Activated B cell treated with CpG ODN at 0.5 μM for 24 hours (primary cell): ENCODE data around the gene MBNL2. TPM values are rescaled to one million over a fixed set of nuclear protein-coding genes. Genes with fewer than 3 reads are reported as not detected.
"Not testable (repeated sequence)": the region's sequence is repeated elsewhere in the genome, so short reads cannot be mapped to it uniquely, and the experiment has no call there.

Experiments used
- ATAC-seq: fragments of 200-7000 bp; cut with Tn5 transposase; one replicate; pipeline ENCODE4 v1.10.0; 2021; ENCODE audit warnings: low read depth, mild to moderate bottlenecking, moderate library complexity
- CTCF ChIA-PET: fragments of 350-600 bp; sonication (Branson Sonifier 250); formaldehyde crosslinking; loops from one replicate; lab custom pipeline; 2021; ENCODE audit warnings: antibody characterized with exemption; lab: Charles Lee
- POLR2A ChIA-PET: fragments of 350-600 bp; sonication (Branson Sonifier 250); formaldehyde crosslinking; loops from one replicate; lab custom pipeline; 2021; ENCODE audit warnings: antibody characterized with exemption; lab: Charles Lee
- DNase-seq: peaks from one replicate; pipeline ENCODE4 v3.0.0; 2022
- H3K27ac Mint-ChIP-seq: one replicate; pipeline ENCODE4 v1.8.0; 2020; ENCODE audit warnings: mixed read lengths
- H3K27me3 Mint-ChIP-seq: one replicate; pipeline ENCODE4 v1.8.0; 2021; ENCODE audit warnings: mixed read lengths
- H3K36me3 Mint-ChIP-seq: one replicate; pipeline ENCODE4 v1.8.0; 2021; ENCODE audit warnings: low read depth, mixed read lengths
- H3K4me1 Mint-ChIP-seq: one replicate; pipeline ENCODE4 v1.8.0; 2021; ENCODE audit warnings: mixed read lengths
- H3K4me3 Mint-ChIP-seq: one replicate; pipeline ENCODE4 v1.8.0; 2020; ENCODE audit warnings: mild to moderate bottlenecking, mixed read lengths
- H3K9me3 Mint-ChIP-seq: one replicate; pipeline ENCODE4 v1.8.0; 2020; ENCODE audit warnings: mixed read lengths
- intact Hi-C: fragments of 100-400 bp; cut with micrococcal nuclease; formaldehyde crosslinking; loops from one replicate; pipeline ENCODE4 v1.15.1; 2024
- total RNA-seq: library from RNA; stranded (reverse); gene quantifications from 2 replicates; pipeline ENCODE4 v1.2.3, GENCODE V29; 2022
- TF ChIP-seq, protein P1 (sequence below): fragments of 200-600 bp; IDR thresholded peaks from one replicate; pipeline ENCODE4 v1.8.0; 2022; ENCODE audit warnings: antibody characterized with exemption, mild to moderate bottlenecking

MBNL2 gene
- total RNA-seq, 1 donor from 2014 or later, result 18.8 TPM

DNA sequence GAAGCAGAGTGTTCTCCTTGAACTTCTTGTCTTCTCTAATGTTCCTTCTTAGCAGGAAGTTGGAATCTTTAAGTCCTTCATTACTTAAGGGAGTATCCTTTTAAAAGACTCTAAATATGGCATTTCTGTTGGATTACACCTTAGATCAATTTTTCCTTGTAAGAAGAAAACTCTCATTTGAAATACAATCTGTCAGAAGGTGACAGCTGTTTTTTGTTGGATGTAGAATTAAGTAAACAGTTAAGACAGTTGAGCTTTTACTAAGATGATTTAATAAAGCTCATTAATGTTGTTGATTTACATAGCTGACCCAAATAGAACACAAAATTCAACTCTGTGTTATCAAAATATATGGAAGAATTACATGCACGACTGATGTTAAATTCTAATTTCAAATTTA, 16.7 kb upstream of the MBNL2 start:
- peaks cover 18% of the 10 kb centered on the region for H3K27me3 Mint-ChIP-seq
- CTCF ChIA-PET, result no interaction called here

DNA sequence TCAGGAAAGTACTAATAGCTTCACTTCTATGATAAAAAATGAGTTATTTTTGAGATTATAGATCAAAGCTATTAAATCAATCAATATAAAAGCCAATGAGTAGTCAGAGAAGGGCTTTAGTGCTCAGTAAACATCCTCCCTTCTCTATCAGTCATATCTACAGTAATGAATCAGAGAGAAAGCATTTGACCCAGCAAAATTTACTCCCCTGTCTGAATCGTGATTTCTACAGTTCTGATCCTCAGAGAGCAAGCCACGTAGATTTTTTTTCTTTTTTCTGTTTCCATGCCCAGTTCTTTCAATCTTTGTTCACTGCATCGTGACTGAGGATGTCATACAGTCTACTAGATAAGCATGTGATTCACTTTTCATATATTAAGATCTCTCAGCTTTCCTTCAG, 16.2 kb upstream of the MBNL2 start:
- DNase-seq (no peak), ATAC-seq (no peak)
- no peaks in the 10 kb centered on the region for H3K36me3 Mint-ChIP-seq
- H3K4me3 Mint-ChIP-seq, result no peak overlapping the region
- TF ChIP-seq, protein P1, sequence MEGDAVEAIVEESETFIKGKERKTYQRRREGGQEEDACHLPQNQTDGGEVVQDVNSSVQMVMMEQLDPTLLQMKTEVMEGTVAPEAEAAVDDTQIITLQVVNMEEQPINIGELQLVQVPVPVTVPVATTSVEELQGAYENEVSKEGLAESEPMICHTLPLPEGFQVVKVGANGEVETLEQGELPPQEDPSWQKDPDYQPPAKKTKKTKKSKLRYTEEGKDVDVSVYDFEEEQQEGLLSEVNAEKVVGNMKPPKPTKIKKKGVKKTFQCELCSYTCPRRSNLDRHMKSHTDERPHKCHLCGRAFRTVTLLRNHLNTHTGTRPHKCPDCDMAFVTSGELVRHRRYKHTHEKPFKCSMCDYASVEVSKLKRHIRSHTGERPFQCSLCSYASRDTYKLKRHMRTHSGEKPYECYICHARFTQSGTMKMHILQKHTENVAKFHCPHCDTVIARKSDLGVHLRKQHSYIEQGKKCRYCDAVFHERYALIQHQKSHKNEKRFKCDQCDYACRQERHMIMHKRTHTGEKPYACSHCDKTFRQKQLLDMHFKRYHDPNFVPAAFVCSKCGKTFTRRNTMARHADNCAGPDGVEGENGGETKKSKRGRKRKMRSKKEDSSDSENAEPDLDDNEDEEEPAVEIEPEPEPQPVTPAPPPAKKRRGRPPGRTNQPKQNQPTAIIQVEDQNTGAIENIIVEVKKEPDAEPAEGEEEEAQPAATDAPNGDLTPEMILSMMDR, result no peak
- H3K9me3 Mint-ChIP-seq, result peaks cover 5% of the 10 kb centered on the region
- H3K27me3 Mint-ChIP-seq, result peaks cover 21% of the 10 kb centered on the region
- no peak overlapping the region for H3K27ac Mint-ChIP-seq
- CTCF ChIA-PET, result no interaction called here
- POLR2A ChIA-PET, result no interaction called here
- intact Hi-C loops, result no loop called here
- no peaks in the 10 kb centered on the region for H3K4me1 Mint-ChIP-seq

More for the DNA sequence above, 16.7 kb upstream of the MBNL2 start:
- Mint-ChIP-seq H3K36me3 (no peaks in the 10 kb centered on the region), H3K27ac (no peak overlapping the region), H3K4me1 (no peaks in the 10 kb centered on the region), H3K4me3 (no peak overlapping the region), H3K9me3 (peaks cover 5% of the 10 kb centered on the region)
- no peak for ATAC-seq
- POLR2A ChIA-PET, result no interaction called here
- no peak for DNase-seq
- intact Hi-C loops, result no loop called here
- TF ChIP-seq, protein P1, result no peak

DNA sequence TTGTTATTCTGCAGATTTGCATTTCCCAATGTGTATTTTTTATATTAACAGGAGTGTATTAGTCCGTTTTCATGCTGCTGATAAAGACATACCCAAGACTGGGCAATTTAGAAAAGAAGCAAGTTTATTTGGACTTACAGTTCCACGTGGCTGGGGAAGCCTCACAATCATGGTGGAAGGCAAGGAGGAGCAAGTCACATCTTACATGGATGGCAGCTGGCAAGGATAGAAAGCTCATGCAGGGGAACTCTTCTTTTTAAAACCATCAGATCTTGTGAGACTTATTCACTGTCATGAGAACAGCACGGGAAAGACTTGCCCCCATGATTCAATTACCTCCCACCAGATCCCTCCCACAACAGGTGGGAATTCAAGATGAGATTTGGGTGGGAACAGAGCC, 14.9 kb upstream of the MBNL2 start:
- H3K4me3 Mint-ChIP-seq, ATAC-seq, intact Hi-C loops, DNase-seq, H3K4me1 Mint-ChIP-seq, H3K9me3 Mint-ChIP-seq, H3K27ac Mint-ChIP-seq, POLR2A ChIA-PET, H3K36me3 Mint-ChIP-seq, CTCF ChIA-PET: not testable (repeated sequence)
- peaks cover 19% of the 10 kb centered on the region for H3K27me3 Mint-ChIP-seq

DNA sequence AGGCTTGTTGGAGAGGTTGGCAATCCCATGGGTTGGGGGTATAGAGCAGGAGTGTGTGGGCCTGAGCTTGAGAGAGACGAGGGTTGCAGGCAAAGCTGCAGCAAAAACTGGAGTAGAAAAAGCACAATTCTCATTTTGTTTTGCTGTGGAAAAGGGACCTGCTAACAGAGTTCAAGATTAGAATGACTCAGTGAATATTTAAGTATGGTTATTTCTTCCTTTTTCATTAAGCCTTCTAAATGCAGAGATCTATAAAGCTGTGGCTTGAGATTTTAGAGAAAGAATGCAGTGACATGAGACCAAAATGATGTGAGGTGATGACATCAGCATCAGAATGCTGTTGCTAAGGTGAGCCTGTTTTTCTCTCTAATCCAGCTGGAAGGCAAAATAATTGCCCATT, 10.8 kb upstream of the MBNL2 start:
- ATAC-seq (no peak), DNase-seq (no peak)
- intact Hi-C loops, result no loop called here
- no peaks in the 10 kb centered on the region for H3K36me3 Mint-ChIP-seq
- peaks cover 10% of the 10 kb centered on the region for H3K27me3 Mint-ChIP-seq
- peaks cover 3% of the 10 kb centered on the region for H3K4me1 Mint-ChIP-seq
- TF ChIP-seq, protein P1, result no peak
- H3K9me3 Mint-ChIP-seq, result peaks cover 5% of the 10 kb centered on the region
- no peak overlapping the region for H3K27ac Mint-ChIP-seq
- no peak overlapping the region for H3K4me3 Mint-ChIP-seq
- ChIA-PET POLR2A (interaction anchor here (0.6 to 1.2 kb wide), 2 partner anchors 11 to 13 kb away, joined by 3 to 4 read pairs; partner anchors contain the start of gene MBNL2), CTCF (no interaction called here)

DNA sequence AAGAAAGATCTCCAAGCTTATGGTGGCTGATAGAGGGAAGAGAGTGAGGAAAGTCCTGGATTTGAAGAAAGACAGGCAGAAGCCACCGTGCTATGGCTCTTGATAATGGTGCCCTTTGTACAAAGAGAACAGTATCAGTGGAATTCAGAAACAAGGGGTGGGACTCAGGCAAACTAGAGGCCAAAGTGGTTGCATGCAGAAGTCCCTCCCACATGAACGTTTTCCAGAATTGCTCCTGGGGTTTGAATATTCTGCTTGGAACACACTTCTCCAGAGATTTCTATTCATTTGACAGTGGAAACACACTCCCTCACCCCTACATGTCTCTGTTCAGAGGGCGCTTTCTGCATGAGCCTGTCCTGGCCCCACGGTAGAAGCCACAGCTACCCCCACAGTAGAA, 10.1 kb upstream of the MBNL2 start:
- no peak overlapping the region for H3K4me3 Mint-ChIP-seq
- POLR2A ChIA-PET, result interaction anchor here (0.5 to 1.2 kb wide), 2 partner anchors 10 to 144 kb away, joined by 3 read pairs; partner anchors contain the start of gene MBNL2
- H3K27me3 Mint-ChIP-seq, result peaks cover 9% of the 10 kb centered on the region
- peaks cover 3% of the 10 kb centered on the region for H3K4me1 Mint-ChIP-seq
- CTCF ChIA-PET, result no interaction called here
- DNase-seq (no peak), ATAC-seq (no peak)
- H3K27ac Mint-ChIP-seq, result no peak overlapping the region
- TF ChIP-seq, protein P1, result no peak
- intact Hi-C loops, result no loop called here
- H3K9me3 Mint-ChIP-seq, result peaks cover 5% of the 10 kb centered on the region
- H3K36me3 Mint-ChIP-seq, result no peaks in the 10 kb centered on the region

DNA sequence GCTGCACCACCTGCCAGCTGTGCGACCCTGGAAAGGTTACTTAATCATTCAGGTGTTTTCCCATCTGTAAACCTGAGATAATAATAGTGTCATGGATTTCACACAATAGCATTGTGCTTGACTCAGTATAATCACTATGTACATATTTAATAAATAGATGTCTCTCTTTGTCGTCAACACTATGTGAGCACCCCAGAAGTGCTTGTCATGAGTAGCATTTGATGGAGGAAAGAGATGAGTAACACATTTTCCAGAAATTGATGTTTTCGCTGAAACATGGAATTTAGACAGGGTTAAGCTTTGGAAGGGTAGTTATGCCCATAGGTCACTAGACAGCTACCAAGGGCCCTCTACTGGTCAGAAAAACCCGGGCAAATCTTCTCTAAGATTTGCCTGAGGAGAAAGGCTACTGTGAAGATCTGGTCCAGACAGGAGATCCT, 9.5 kb upstream of the MBNL2 start:
- Mint-ChIP-seq H3K27ac (no peak overlapping the region), H3K4me1 (peaks cover 3% of the 10 kb centered on the region), H3K27me3 (peaks cover 4% of the 10 kb centered on the region), H3K4me3 (no peak overlapping the region), H3K36me3 (no peaks in the 10 kb centered on the region), H3K9me3 (peaks cover under 1% of the 10 kb centered on the region)
- no peak for DNase-seq
- TF ChIP-seq, protein P1, result no peak
- intact Hi-C loops, result no loop called here
- ChIA-PET POLR2A (interaction anchor here (0.5 to 1.2 kb wide), 2 partner anchors 10 to 143 kb away, joined by 3 read pairs; partner anchors contain the start of gene MBNL2), CTCF (no interaction called here)
- ATAC-seq, result no peak
